Articular chondrocyte of knee joint (primary cell): ENCODE data around the gene USP17L5. TPM values are rescaled to one million over a fixed set of nuclear protein-coding genes. Genes with fewer than 3 reads are reported as not detected.

Experiments used
- total RNA-seq: library from RNA; depleted of rRNA; stranded (reverse); fragments of >200 nt; gene quantifications from 2 replicates; pipeline ENCODE4 v1.2.3, GENCODE V29; 2012

Gene USP17L5, protein sequence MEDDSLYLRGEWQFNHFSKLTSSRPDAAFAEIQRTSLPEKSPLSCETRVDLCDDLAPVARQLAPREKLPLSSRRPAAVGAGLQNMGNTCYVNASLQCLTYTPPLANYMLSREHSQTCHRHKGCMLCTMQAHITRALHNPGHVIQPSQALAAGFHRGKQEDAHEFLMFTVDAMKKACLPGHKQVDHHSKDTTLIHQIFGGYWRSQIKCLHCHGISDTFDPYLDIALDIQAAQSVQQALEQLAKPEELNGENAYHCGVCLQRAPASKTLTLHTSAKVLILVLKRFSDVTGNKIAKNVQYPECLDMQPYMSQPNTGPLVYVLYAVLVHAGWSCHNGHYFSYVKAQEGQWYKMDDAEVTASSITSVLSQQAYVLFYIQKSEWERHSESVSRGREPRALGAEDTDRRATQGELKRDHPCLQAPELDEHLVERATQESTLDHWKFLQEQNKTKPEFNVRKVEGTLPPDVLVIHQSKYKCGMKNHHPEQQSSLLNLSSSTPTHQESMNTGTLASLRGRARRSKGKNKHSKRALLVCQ
- total RNA-seq, result not detected in 2 replicates

DNA sequence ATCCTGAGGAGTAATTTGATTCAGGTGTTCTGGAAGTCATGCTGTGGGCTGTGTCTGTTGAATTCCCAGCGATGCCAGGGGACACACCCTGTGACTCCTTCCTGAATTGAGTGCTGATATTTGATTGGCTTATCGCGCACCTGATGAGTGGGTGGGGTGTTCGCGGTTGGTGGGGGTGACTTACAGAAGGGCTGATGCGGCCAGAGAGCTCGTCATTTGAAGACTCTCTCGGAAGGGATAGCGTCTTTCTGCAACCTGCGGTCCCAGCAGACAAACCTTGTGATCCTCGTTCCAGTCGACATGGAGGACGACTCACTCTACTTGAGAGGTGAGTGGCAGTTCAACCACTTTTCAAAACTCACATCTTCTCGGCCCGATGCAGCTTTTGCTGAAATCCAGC, at the start of gene USP17L5:
USP17L5 (plus strand) TSS at position 301 of the 400 bp plus-strand sequence; CDS start at position 301, 0 bp downstream.

DNA sequence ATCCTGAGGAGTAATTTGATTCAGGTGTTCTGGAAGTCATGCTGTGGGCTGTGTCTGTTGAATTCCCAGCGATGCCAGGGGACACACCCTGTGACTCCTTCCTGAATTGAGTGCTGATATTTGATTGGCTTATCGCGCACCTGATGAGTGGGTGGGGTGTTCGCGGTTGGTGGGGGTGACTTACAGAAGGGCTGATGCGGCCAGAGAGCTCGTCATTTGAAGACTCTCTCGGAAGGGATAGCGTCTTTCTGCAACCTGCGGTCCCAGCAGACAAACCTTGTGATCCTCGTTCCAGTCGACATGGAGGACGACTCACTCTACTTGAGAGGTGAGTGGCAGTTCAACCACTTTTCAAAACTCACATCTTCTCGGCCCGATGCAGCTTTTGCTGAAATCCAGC, 14.3 kb upstream of the USP17L5 start, which contains the start of gene USP17L24:
USP17L24 (plus strand) TSS at position 301 of the 400 bp plus-strand sequence; CDS start at position 301, 0 bp downstream.

DNA sequence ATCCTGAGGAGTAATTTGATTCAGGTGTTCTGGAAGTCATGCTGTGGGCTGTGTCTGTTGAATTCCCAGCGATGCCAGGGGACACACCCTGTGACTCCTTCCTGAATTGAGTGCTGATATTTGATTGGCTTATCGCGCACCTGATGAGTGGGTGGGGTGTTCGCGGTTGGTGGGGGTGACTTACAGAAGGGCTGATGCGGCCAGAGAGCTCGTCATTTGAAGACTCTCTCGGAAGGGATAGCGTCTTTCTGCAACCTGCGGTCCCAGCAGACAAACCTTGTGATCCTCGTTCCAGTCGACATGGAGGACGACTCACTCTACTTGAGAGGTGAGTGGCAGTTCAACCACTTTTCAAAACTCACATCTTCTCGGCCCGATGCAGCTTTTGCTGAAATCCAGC, 9.6 kb upstream of the USP17L5 start, which contains the start of gene USP17L25:
USP17L25 (plus strand) TSS at position 301 of the 400 bp plus-strand sequence; CDS start at position 301, 0 bp downstream.

DNA sequence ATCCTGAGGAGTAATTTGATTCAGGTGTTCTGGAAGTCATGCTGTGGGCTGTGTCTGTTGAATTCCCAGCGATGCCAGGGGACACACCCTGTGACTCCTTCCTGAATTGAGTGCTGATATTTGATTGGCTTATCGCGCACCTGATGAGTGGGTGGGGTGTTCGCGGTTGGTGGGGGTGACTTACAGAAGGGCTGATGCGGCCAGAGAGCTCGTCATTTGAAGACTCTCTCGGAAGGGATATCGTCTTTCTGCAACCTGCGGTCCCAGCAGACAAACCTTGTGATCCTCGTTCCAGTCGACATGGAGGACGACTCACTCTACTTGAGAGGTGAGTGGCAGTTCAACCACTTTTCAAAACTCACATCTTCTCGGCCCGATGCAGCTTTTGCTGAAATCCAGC, 4.8 kb upstream of the USP17L5 start, which contains the start of gene USP17L26:
USP17L26 (plus strand) TSS at position 301 of the 400 bp plus-strand sequence; CDS start at position 301, 0 bp downstream.

DNA sequence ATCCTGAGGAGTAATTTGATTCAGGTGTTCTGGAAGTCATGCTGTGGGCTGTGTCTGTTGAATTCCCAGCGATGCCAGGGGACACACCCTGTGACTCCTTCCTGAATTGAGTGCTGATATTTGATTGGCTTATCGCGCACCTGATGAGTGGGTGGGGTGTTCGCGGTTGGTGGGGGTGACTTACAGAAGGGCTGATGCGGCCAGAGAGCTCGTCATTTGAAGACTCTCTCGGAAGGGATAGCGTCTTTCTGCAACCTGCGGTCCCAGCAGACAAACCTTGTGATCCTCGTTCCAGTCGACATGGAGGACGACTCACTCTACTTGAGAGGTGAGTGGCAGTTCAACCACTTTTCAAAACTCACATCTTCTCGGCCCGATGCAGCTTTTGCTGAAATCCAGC, 4.6 kb downstream of the USP17L5 start, which contains the start of gene USP17L27:
USP17L27 (plus strand) TSS at position 301 of the 400 bp plus-strand sequence; CDS start at position 301, 0 bp downstream.

DNA sequence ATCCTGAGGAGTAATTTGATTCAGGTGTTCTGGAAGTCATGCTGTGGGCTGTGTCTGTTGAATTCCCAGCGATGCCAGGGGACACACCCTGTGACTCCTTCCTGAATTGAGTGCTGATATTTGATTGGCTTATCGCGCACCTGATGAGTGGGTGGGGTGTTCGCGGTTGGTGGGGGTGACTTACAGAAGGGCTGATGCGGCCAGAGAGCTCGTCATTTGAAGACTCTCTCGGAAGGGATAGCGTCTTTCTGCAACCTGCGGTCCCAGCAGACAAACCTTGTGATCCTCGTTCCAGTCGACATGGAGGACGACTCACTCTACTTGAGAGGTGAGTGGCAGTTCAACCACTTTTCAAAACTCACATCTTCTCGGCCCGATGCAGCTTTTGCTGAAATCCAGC, 9.4 kb downstream of the USP17L5 start, which contains the start of gene USP17L28:
USP17L28 (plus strand) TSS at position 301 of the 400 bp plus-strand sequence; CDS start at position 301, 0 bp downstream.

DNA sequence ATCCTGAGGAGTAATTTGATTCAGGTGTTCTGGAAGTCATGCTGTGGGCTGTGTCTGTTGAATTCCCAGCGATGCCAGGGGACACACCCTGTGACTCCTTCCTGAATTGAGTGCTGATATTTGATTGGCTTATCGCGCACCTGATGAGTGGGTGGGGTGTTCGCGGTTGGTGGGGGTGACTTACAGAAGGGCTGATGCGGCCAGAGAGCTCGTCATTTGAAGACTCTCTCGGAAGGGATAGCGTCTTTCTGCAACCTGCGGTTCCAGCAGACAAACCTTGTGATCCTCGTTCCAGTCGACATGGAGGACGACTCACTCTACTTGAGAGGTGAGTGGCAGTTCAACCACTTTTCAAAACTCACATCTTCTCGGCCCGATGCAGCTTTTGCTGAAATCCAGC, 14.1 kb downstream of the USP17L5 start, which contains the start of gene USP17L29:
USP17L29 (plus strand) TSS at position 301 of the 400 bp plus-strand sequence; CDS start at position 301, 0 bp downstream.

DNA sequence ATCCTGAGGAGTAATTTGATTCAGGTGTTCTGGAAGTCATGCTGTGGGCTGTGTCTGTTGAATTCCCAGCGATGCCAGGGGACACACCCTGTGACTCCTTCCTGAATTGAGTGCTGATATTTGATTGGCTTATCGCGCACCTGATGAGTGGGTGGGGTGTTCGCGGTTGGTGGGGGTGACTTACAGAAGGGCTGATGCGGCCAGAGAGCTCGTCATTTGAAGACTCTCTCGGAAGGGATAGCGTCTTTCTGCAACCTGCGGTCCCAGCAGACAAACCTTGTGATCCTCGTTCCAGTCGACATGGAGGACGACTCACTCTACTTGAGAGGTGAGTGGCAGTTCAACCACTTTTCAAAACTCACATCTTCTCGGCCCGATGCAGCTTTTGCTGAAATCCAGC, 23.6 kb downstream of the USP17L5 start, which contains the start of gene USP17L30:
USP17L30 (plus strand) TSS at position 301 of the 400 bp plus-strand sequence; CDS start at position 301, 0 bp downstream.

Other genes starting within 250 kb of the USP17L5 start
- gene FAM90A26, start 169.0 kb upstream of the USP17L5 start, total RNA-seq, result not detected in 2 replicates
- gene USP17L10, start 128.7 kb upstream of the USP17L5 start, total RNA-seq, result not detected in 2 replicates
- not detected in 2 replicates for gene USP17L11, start 124.0 kb upstream of the USP17L5 start, total RNA-seq
- gene USP17L12, start 119.3 kb upstream of the USP17L5 start, total RNA-seq, result not detected in 2 replicates
- gene USP17L13, start 114.5 kb upstream of the USP17L5 start, total RNA-seq, result not detected in 2 replicates
- gene USP17L15, start 105.0 kb upstream of the USP17L5 start, total RNA-seq, result not detected in 2 replicates
- not detected in 2 replicates for gene USP17L17, start 95.5 kb upstream of the USP17L5 start, total RNA-seq
- not detected in 2 replicates for gene USP17L18, start 90.8 kb upstream of the USP17L5 start, total RNA-seq
- gene USP17L19, start 86.0 kb upstream of the USP17L5 start, total RNA-seq, result not detected in 2 replicates
- gene USP17L20, start 81.3 kb upstream of the USP17L5 start, total RNA-seq, result not detected in 2 replicates
- gene USP17L21, start 76.5 kb upstream of the USP17L5 start, total RNA-seq, result not detected in 2 replicates
- not detected in 2 replicates for gene USP17L22, start 71.8 kb upstream of the USP17L5 start, total RNA-seq
- not detected in 2 replicates for gene USP17L24, start 14.2 kb upstream of the USP17L5 start, total RNA-seq
- gene USP17L25, start 9.5 kb upstream of the USP17L5 start, total RNA-seq, result not detected in 2 replicates
- gene USP17L26, start 4.7 kb upstream of the USP17L5 start, total RNA-seq, result not detected in 2 replicates
- not detected in 2 replicates for gene USP17L27, start 4.7 kb downstream of the USP17L5 start, total RNA-seq
- gene USP17L28, start 9.5 kb downstream of the USP17L5 start, total RNA-seq, result not detected in 2 replicates
- gene USP17L29, start 14.2 kb downstream of the USP17L5 start, total RNA-seq, result not detected in 2 replicates
- not detected in 2 replicates for gene USP17L30, start 23.7 kb downstream of the USP17L5 start, total RNA-seq
- gene DEFB131A, start 105.0 kb downstream of the USP17L5 start, total RNA-seq, result not detected in 2 replicates